ENCODE data around the gene RAB6A.

DNA sequence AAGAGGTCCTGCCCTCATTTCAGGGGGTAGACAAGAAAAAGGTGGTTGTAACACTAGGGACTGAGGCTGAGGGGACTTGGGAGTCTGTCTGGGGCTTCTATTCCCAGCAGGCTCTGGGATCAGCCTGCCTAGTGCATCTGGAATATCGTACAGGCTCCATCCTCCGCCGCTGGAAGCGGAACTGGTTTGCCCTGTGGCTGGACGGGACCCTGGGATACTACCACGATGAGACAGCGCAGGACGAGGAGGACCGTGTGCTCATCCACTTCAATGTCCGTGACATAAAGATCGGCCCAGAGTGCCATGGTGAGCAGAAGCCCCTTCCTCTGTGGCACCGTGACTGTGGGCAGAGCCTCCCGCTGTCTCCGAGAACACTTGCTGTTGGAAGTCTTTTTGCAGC, 110.5 kb downstream of the RAB6A start:
- TF ChIP-seq, protein P1, sequence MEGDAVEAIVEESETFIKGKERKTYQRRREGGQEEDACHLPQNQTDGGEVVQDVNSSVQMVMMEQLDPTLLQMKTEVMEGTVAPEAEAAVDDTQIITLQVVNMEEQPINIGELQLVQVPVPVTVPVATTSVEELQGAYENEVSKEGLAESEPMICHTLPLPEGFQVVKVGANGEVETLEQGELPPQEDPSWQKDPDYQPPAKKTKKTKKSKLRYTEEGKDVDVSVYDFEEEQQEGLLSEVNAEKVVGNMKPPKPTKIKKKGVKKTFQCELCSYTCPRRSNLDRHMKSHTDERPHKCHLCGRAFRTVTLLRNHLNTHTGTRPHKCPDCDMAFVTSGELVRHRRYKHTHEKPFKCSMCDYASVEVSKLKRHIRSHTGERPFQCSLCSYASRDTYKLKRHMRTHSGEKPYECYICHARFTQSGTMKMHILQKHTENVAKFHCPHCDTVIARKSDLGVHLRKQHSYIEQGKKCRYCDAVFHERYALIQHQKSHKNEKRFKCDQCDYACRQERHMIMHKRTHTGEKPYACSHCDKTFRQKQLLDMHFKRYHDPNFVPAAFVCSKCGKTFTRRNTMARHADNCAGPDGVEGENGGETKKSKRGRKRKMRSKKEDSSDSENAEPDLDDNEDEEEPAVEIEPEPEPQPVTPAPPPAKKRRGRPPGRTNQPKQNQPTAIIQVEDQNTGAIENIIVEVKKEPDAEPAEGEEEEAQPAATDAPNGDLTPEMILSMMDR (IDR thresholded peaks at IDR 0.05; ENCODE audit: insufficient read depth, low read length), result no peak
- TF ChIP-seq POLR2AphosphoS5 (IDR thresholded peaks at IDR 0.05; ENCODE audit: low read depth) (no peak), GABPA (IDR thresholded peaks at IDR 0.05; ENCODE audit: low read depth) (no peak), SPI1 (IDR thresholded peaks at IDR 0.05; ENCODE audit: borderline replicate concordance, low read depth) (no peak)

Data from HL-60 (cell line).